K562 (cell line): ENCODE measurements around the gene KCNAB1.

ENCODE experiments used
- CTCF ChIP-seq, 3 experiments: IDR thresholded peaks in 2 of 3; conservative IDR thresholded peaks in 1 of 3; 2 replicates each; pipeline ENCODE4 v1.5.1; 2011 to 2012; ENCODE audit warnings: low read length in 3 of 3, mild to moderate bottlenecking in 3 of 3, control low read depth in 2 of 3, improper control_type of control experiment in 1 of 3, inconsistent platforms in 1 of 3, low read depth in 1 of 3, mixed read lengths in 1 of 3, moderate library complexity in 1 of 3; ENCODE audit not compliant: insufficient read depth in 2 of 3
- GATAD2A ChIP-seq: fragments of 450-650 bp; IDR thresholded peaks from 2 replicates; pipeline ENCODE4 v1.6.1; 2017
- POLR2A ChIP-seq: fragments of 450-650 bp; conservative IDR thresholded peaks from 2 replicates; pipeline ENCODE4 v1.6.1; 2016
- SP1 ChIP-seq: sonication (generic); formaldehyde crosslinking; IDR thresholded peaks from 2 replicates; pipeline ENCODE4 v1.8.1; 2022; ENCODE audit warnings: mild to moderate bottlenecking, missing genetic modification reagents
- STAG1 ChIP-seq: sonication (generic); formaldehyde crosslinking; IDR thresholded peaks from 2 replicates; pipeline ENCODE4 v1.5.0; 2020; ENCODE audit warnings: missing genetic modification reagents, borderline replicate concordance
- TCF7 ChIP-seq: sonication (generic); IDR thresholded peaks from 2 replicates; pipeline ENCODE4 v1.6.1; 2016; ENCODE audit warnings: antibody characterized with exemption, borderline replicate concordance
- ZKSCAN3 ChIP-seq: fragments of 250-450 bp; sonication (Bioruptor Pico); IDR thresholded peaks from 2 replicates; pipeline ENCODE4 v1.4.0; 2020

GRCh38 chr3:156226676-156227420 lies 106.5 kb downstream of the KCNAB1 start:
- TF ChIP-seq CTCF (IDR thresholded peaks at IDR 0.05 in 2 of 3, conservative IDR thresholded peaks at IDR 0.05 in 1 of 3; ENCODE audit: insufficient read depth in 2 of 3, low read depth in 1 of 3, low read length in 3 of 3) (no peak), GATAD2A (no peak), POLR2A (no peak), STAG1 (CRISPR knock-in tag) (no peak), ZKSCAN3 (CRISPR knock-in tag) (no peak), SP1 (CRISPR knock-in tag) (no peak), TCF7 (no peak)
